IMR-90 (cell line): ENCODE data around the gene FAM20A. TPM values are rescaled to one million over a fixed set of nuclear protein-coding genes. Genes with fewer than 3 reads are reported as not detected.

ENCODE experiments used
- ATAC-seq: fragments of 200-7000 bp; cut with Tn5 transposase; 2 replicates; pipeline ENCODE4 v1.9.1; 2020; ENCODE audit warnings: low read depth, mild to moderate bottlenecking, moderate library complexity
- BruUV-seq: library from RNA; stranded (reverse); fragments of 400-500 nt; replicated peaks from 2 replicates; lab custom pipeline; 2021; lab: Mats Ljungman, UMichigan
- CTCF ChIA-PET: fragments of 300-600 bp; formaldehyde crosslinking; extraction: SDS; loops from one replicate; lab custom pipeline; 2021; ENCODE audit warnings: antibody characterized with exemption; lab: Yijun Ruan, JAX
- POLR2A ChIA-PET: fragments of 300-600 bp; sonication (Branson Sonifier 250); formaldehyde crosslinking; loops from one replicate; lab custom pipeline; 2022; ENCODE audit warnings: antibody characterized with exemption; ENCODE audit not compliant: unreplicated experiment; lab: Charles Lee
- DNase-seq: peaks from one replicate; pipeline ENCODE4 v3.0.0; 2013
- H2AFZ ChIP-seq: replicated peaks from 2 replicates; pipeline ENCODE3; 2013; ENCODE audit warnings: low read length, mild to moderate bottlenecking; ENCODE audit not compliant: poor library complexity
- H2AK5ac ChIP-seq: 2 replicates; pipeline ENCODE4 v1.6.1; 2013; ENCODE audit warnings: low read depth, low read length, inconsistent platforms
- H2AK9ac ChIP-seq: replicated peaks from 2 replicates; pipeline ENCODE3; 2013; ENCODE audit warnings: mild to moderate bottlenecking, low read depth, low read length, moderate library complexity; ENCODE audit not compliant: poor library complexity
- H2BK120ac ChIP-seq: 2 replicates; pipeline ENCODE4 v1.6.1; 2013; ENCODE audit warnings: low read depth, low read length, inconsistent platforms
- H2BK15ac ChIP-seq: 3 replicates; pipeline ENCODE4 v1.6.1; 2013; ENCODE audit warnings: low read depth, low read length, inconsistent platforms
- H2BK20ac ChIP-seq: 2 replicates; pipeline ENCODE4 v1.6.1; 2013; ENCODE audit warnings: low read depth, mild to moderate bottlenecking, inconsistent platforms, low read length, moderate library complexity
- H2BK5ac ChIP-seq: 2 replicates; pipeline ENCODE4 v1.6.1; 2013; ENCODE audit warnings: mild to moderate bottlenecking, low read depth, low read length, inconsistent platforms; ENCODE audit not compliant: poor library complexity, severe bottlenecking
- H3K14ac ChIP-seq: replicated peaks from 2 replicates; pipeline ENCODE4 v1.6.1; 2013; ENCODE audit warnings: low read depth, low read length, inconsistent platforms
- H3K18ac ChIP-seq: 2 replicates; pipeline ENCODE4 v1.6.1; 2013; ENCODE audit warnings: low read depth, low read length, control low read depth
- H3K23ac ChIP-seq: 2 replicates; pipeline ENCODE4 v1.6.1; 2013; ENCODE audit warnings: low read depth, low read length, inconsistent platforms
- H3K27ac ChIP-seq: 2 replicates; pipeline ENCODE4 v1.5.1; 2013; ENCODE audit warnings: mild to moderate bottlenecking, control low read depth, low read length; ENCODE audit not compliant: insufficient read depth
- H3K27me3 ChIP-seq: 2 replicates; pipeline ENCODE4 v1.6.1; 2013; ENCODE audit warnings: low read length; ENCODE audit not compliant: control insufficient read depth, insufficient read depth
- H3K36me3 ChIP-seq: 2 replicates; pipeline ENCODE4 v1.6.1; 2013; ENCODE audit warnings: low read length, mixed read lengths; ENCODE audit not compliant: control insufficient read depth, insufficient read depth
- H3K4ac ChIP-seq: 2 replicates; pipeline ENCODE4 v1.6.1; 2013; ENCODE audit warnings: low read depth, low read length, inconsistent platforms
- H3K4me1 ChIP-seq: 2 replicates; pipeline ENCODE4 v1.6.1; 2013; ENCODE audit warnings: low read length, mixed read lengths; ENCODE audit not compliant: control insufficient read depth, insufficient read depth
- H3K4me2 ChIP-seq: 2 replicates; pipeline ENCODE4 v1.6.1; 2013; ENCODE audit warnings: low read depth, mild to moderate bottlenecking, control low read depth, low read length, moderate library complexity
- H3K4me3 ChIP-seq: 2 replicates; pipeline ENCODE4 v1.5.1; 2013; ENCODE audit warnings: low read depth, mild to moderate bottlenecking, control low read depth, low read length, moderate library complexity; ENCODE audit not compliant: insufficient read depth
- H3K56ac ChIP-seq: 2 replicates; pipeline ENCODE4 v1.6.1; 2013; ENCODE audit warnings: low read length, inconsistent platforms; ENCODE audit not compliant: insufficient read depth; ENCODE audit errors: extremely low read depth
- H3K79me1 ChIP-seq, 2 experiments: 2 replicates each; pipeline ENCODE4 v1.6.1; 2013; ENCODE audit warnings: low read length in 2 of 2, inconsistent platforms in 1 of 2, low read depth in 1 of 2
- H3K9ac ChIP-seq: 2 replicates; pipeline ENCODE4 v1.6.1; 2013; ENCODE audit warnings: low read depth, low read length, control low read depth
- H3K9me1 ChIP-seq: 2 replicates; pipeline ENCODE4 v1.6.1; 2013; ENCODE audit warnings: low read length, inconsistent platforms; ENCODE audit not compliant: insufficient read depth
- H3K9me3 ChIP-seq: 2 replicates; pipeline ENCODE4 v1.6.1; 2013; ENCODE audit warnings: low read length; ENCODE audit not compliant: control insufficient read depth, insufficient read depth
- H4K20me1 ChIP-seq: 2 replicates; pipeline ENCODE4 v1.6.1; 2013; ENCODE audit warnings: low read length, inconsistent platforms; ENCODE audit not compliant: insufficient read depth
- H4K5ac ChIP-seq: 2 replicates; pipeline ENCODE4 v1.6.1; 2013; ENCODE audit warnings: mild to moderate bottlenecking, low read depth, low read length, control low read depth
- H4K8ac ChIP-seq, 2 experiments: 2 replicates each; pipeline ENCODE4 v1.6.1; 2013; ENCODE audit warnings: low read depth in 2 of 2, low read length in 2 of 2, control low read depth in 1 of 2, inconsistent platforms in 1 of 2
- H4K91ac ChIP-seq: 2 replicates; pipeline ENCODE4 v1.6.1; 2013; ENCODE audit warnings: low read depth, low read length, inconsistent platforms; ENCODE audit not compliant: insufficient read depth
- CHD1 ChIP-seq: IDR thresholded peaks from 2 replicates; pipeline ENCODE4 v1.6.1; 2012; ENCODE audit warnings: low read depth, low read length, improper control_type of control experiment
- CTCF ChIP-seq: conservative IDR thresholded peaks from 2 replicates; pipeline ENCODE4 v1.5.1; 2012; ENCODE audit warnings: mild to moderate bottlenecking, low read depth, low read length, improper control_type of control experiment
- WGBS, 2 experiments: methylation state at CpG; one replicate each; pipeline versions ENCODE4 v1.1.5 to v1.1.7; 2013; ENCODE audit warnings: missing lambda C conversion rate in 2 of 2; ENCODE audit not compliant: insufficient read length in 1 of 2; ENCODE audit errors: extremely low coverage in 2 of 2; 5-methylcytosine and 5-hydroxymethylcytosine counted together
- dilution Hi-C: fragments of 300-500 bp; cut with HindIII; formaldehyde crosslinking; loops from one replicate; pipeline ENCODE4 v1.14.3; 2018; ENCODE audit warnings: low sequenced_read_pairs; ENCODE audit not compliant: unreplicated experiment
- in situ Hi-C: fragments of 300-500 bp; cut with MboI; formaldehyde crosslinking; loops from 3 replicates; pipeline ENCODE4 v1.14.3; 2019; ENCODE audit warnings: low sequenced_read_pairs, inconsistent platforms, mixed read lengths
- intact Hi-C: fragments of 100-400 bp; cut with micrococcal nuclease; formaldehyde crosslinking; loops from 2 replicates; pipeline ENCODE4 v1.10.0; 2022
- polyA plus RNA-seq, 3 experiments: library from polyadenylated mRNA; depleted of rRNA; stranded (reverse); fragments of >200 nt; gene quantifications; 2 replicates each; pipeline ENCODE4 v1.2.3, GENCODE V29; 2012; ENCODE audit warnings: low replicate concordance in 1 of 3
- total RNA-seq: library from RNA; depleted of rRNA; stranded (reverse); fragments of >200 nt; gene quantifications from 2 replicates; pipeline ENCODE4 v1.2.3, GENCODE V29; 2012
- TF ChIP-seq, protein P1 (sequence below): fragments of 150-350 bp; IDR thresholded peaks from 2 replicates; pipeline ENCODE4 v1.6.1; 2017; ENCODE audit warnings: mild to moderate bottlenecking, antibody characterized with exemption, low read length, low read depth

FAM20A gene
- total and polyA plus RNA-seq, 2 of the 4 experiments (the other 2 are of a cell fraction) = not detected

GRCh38 chr17:68570526-68570925, 30.6 kb downstream of the FAM20A start:
- Histone ChIP-seq H3K4me2 (no peak overlapping the region), H3K18ac (no peak overlapping the region), H3K79me1 (no peaks in the 10 kb centered on the region), H3K36me3 (no peaks in the 10 kb centered on the region), H2BK20ac (no peak overlapping the region), H4K20me1 (no peaks in the 10 kb centered on the region), H3K4me1 (no peaks in the 10 kb centered on the region), H3K56ac (no peak overlapping the region), H2BK5ac (no peak overlapping the region), H3K4me3 (no peak overlapping the region), H3K4ac (no peak overlapping the region), H3K27ac (no peak overlapping the region), H2BK15ac (no peak overlapping the region), H2BK120ac (no peak overlapping the region), H4K91ac (no peak overlapping the region), H4K5ac (no peak overlapping the region), H2AFZ (no peak overlapping the region), H3K9ac (no peak overlapping the region), H3K23ac (no peak overlapping the region), H2AK5ac (no peak overlapping the region), H3K9me3 (no peaks in the 10 kb centered on the region), H3K27me3 (peaks cover 2% of the 10 kb centered on the region), H3K9me1 (no peaks in the 10 kb centered on the region), H3K14ac (no peak overlapping the region), H2AK9ac (no peak overlapping the region), H4K8ac (no peak overlapping the region)
- BruUV-seq = no TSS peak
- ChIA-PET POLR2A (no interaction called here), CTCF (no interaction called here)
- DNase-seq = no peak
- in situ Hi-C loops (no loop called here), intact Hi-C loops (no loop called here), dilution Hi-C loops (no loop called here)
- WGBS, 2 experiments = 0% methylated on average over 1 of the region's 1 CpG; no CpG with 5 or more reads in 1 of the 2 experiments
- TF ChIP-seq CHD1 = no peak
- TF ChIP-seq, protein P1, sequence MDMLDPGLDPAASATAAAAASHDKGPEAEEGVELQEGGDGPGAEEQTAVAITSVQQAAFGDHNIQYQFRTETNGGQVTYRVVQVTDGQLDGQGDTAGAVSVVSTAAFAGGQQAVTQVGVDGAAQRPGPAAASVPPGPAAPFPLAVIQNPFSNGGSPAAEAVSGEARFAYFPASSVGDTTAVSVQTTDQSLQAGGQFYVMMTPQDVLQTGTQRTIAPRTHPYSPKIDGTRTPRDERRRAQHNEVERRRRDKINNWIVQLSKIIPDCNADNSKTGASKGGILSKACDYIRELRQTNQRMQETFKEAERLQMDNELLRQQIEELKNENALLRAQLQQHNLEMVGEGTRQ = no peak
- no peak for TF ChIP-seq CTCF
- no peak for ATAC-seq
